HCT116 (cell line): Measurements from ENCODE around the gene TACR3. TPM values are rescaled to one million over a fixed set of nuclear protein-coding genes. Genes with fewer than 3 reads are reported as not detected.
"Not testable (repeated sequence)": the region's sequence is repeated elsewhere in the genome, so short reads cannot be mapped to it uniquely, and the experiment has no call there.

Source experiments
- ATAC-seq: fragments of 200-7000 bp; cut with Tn5 transposase; 2 replicates; pipeline ENCODE4 v1.9.1; 2020; ENCODE audit warnings: mild to moderate bottlenecking, moderate library complexity
- BruUV-seq: library from RNA; stranded (reverse); fragments of 400-500 nt; replicated peaks from 2 replicates; lab custom pipeline; 2021; lab: Mats Ljungman, UMichigan
- CTCF ChIA-PET: fragments of 300-600 bp; sonication (Branson Sonifier 250); formaldehyde crosslinking; loops from one replicate; lab custom pipeline; 2021; ENCODE audit warnings: antibody characterized with exemption; lab: Charles Lee
- POLR2A ChIA-PET: fragments of 300-600, 350-600 bp; sonication (Branson Sonifier 250); formaldehyde crosslinking; loops from one replicate; lab custom pipeline; 2021; ENCODE audit warnings: antibody characterized with exemption; lab: Charles Lee
- RAD21 ChIA-PET, 2 experiments: fragments of 300-600 bp; sonication (Branson Sonifier 250); formaldehyde crosslinking; loops; one replicate each; lab custom pipeline; 2023; ENCODE audit warnings: low total read pairs in 2 of 2; ENCODE audit not compliant: uncharacterized antibody in 2 of 2, unreplicated experiment in 2 of 2, low non-redundant PET in 1 of 2; lab: Charles Lee
- DNase-seq: peaks from one replicate; pipeline ENCODE4 v3.0.0-alpha.2; 2010; ENCODE audit warnings: low read depth, low spot score
- H2AFZ ChIP-seq: fragments of 200-600 bp; shearing (Covaris generic), sonication (generic); 2 replicates; pipeline ENCODE4 v1.6.1; 2017; ENCODE audit warnings: low read depth, mixed run types, mixed read lengths, antibody characterized with exemption, low read length; ENCODE audit not compliant: poor library complexity, severe bottlenecking
- H3K27ac ChIP-seq: 2 replicates; pipeline ENCODE4 v1.5.1; 2012; ENCODE audit warnings: low read depth, low read length
- H3K27me3 ChIP-seq: fragments of 200-600 bp; sonication (generic); 2 replicates; pipeline ENCODE4 v1.6.1; 2016; ENCODE audit warnings: mixed run types, low read length, mixed read lengths; ENCODE audit not compliant: insufficient read depth
- H3K36me3 ChIP-seq, 2 experiments: fragments of 200-500 bp in 1 of 2; fragments of 200-600 bp in 1 of 2; sonication (Bioruptor generic) in 1 of 2; sonication (generic) in 1 of 2; 2 replicates each; pipeline versions ENCODE4 v1.5.1 to v1.6.1; 2014 to 2016; ENCODE audit warnings: low read length in 2 of 2, inconsistent platforms in 1 of 2, mixed read lengths in 1 of 2, mixed run types in 1 of 2; ENCODE audit not compliant: insufficient read depth in 2 of 2, control insufficient read depth in 1 of 2
- H3K4me1 ChIP-seq, 2 experiments: fragments of 200-600 bp in 1 of 2; sonication (generic) in 1 of 2; 2 replicates each; pipeline versions ENCODE4 v1.5.1 to v1.6.1; 2012 to 2017; ENCODE audit warnings: low read length in 2 of 2, inconsistent platforms in 1 of 2, mild to moderate bottlenecking in 1 of 2, mixed read lengths in 1 of 2, mixed run types in 1 of 2, moderate library complexity in 1 of 2; ENCODE audit not compliant: insufficient read depth in 2 of 2, control insufficient read depth in 1 of 2
- H3K4me2 ChIP-seq: fragments of 200-600 bp; sonication (generic); 2 replicates; pipeline ENCODE4 v1.6.1; 2017; ENCODE audit warnings: mixed run types, low read length, mixed read lengths
- H3K4me3 ChIP-seq, 2 experiments: fragments of 200-600 bp in 1 of 2; sonication (generic) in 1 of 2; replicated peaks in 1 of 2; 2 replicates each; pipeline ENCODE4 v1.5.1; 2011 to 2016; ENCODE audit warnings: low read length in 2 of 2, control low read depth in 1 of 2, low read depth in 1 of 2, mild to moderate bottlenecking in 1 of 2, mixed read lengths in 1 of 2, mixed run types in 1 of 2
- H3K79me2 ChIP-seq: fragments of 200-600 bp; sonication (generic); 2 replicates; pipeline ENCODE4 v1.6.1; 2017; ENCODE audit warnings: mild to moderate bottlenecking, mixed run types, low read length, moderate library complexity, mixed read lengths; ENCODE audit not compliant: insufficient read depth
- H3K9ac ChIP-seq: fragments of 200-600 bp; sonication (generic); 2 replicates; pipeline ENCODE4 v1.6.1; 2016; ENCODE audit warnings: low read length, mixed read lengths
- H3K9me2 ChIP-seq: fragments of 200-600 bp; sonication (generic), shearing (Covaris generic); 2 replicates; pipeline ENCODE4 v1.6.1; 2017; ENCODE audit warnings: mixed run types, mild to moderate bottlenecking, moderate library complexity; ENCODE audit not compliant: insufficient read depth
- H3K9me3 ChIP-seq, 2 experiments: fragments of 200-500 bp in 1 of 2; fragments of 200-600 bp in 1 of 2; sonication (Bioruptor generic) in 1 of 2; sonication (generic) in 1 of 2; 2 replicates each; pipeline ENCODE4 v1.6.1; 2014 to 2017; ENCODE audit warnings: low read length in 2 of 2, mixed read lengths in 2 of 2, inconsistent platforms in 1 of 2, low read depth in 1 of 2, mild to moderate bottlenecking in 1 of 2, mixed run types in 1 of 2, moderate library complexity in 1 of 2; ENCODE audit not compliant: control insufficient read depth in 1 of 2, insufficient read depth in 1 of 2
- H4K20me1 ChIP-seq: fragments of 200-600 bp; sonication (generic), shearing (Covaris generic); 2 replicates; pipeline ENCODE4 v1.6.1; 2017; ENCODE audit warnings: mixed run types, mild to moderate bottlenecking, moderate library complexity; ENCODE audit not compliant: insufficient read depth
- CTCF ChIP-seq, 3 experiments: fragments of 200-600 bp in 1 of 3; sonication (generic) in 1 of 3; IDR thresholded peaks in 2 of 3; conservative IDR thresholded peaks in 1 of 3; 2 replicates each; pipeline ENCODE4 v1.5.1; 2012 to 2017; ENCODE audit warnings: low read depth in 2 of 3, low read length in 2 of 3, antibody characterized with exemption in 1 of 3, borderline replicate concordance in 1 of 3, control low read depth in 1 of 3, mild to moderate bottlenecking in 1 of 3, mixed read lengths in 1 of 3, mixed run types in 1 of 3, moderate library complexity in 1 of 3; ENCODE audit not compliant: insufficient read depth in 1 of 3
- EGR1 ChIP-seq: IDR thresholded peaks from 2 replicates; pipeline ENCODE4 v1.6.1; 2012; ENCODE audit warnings: low read depth
- ELF1 ChIP-seq: IDR thresholded peaks from 2 replicates; pipeline ENCODE4 v1.6.1; 2012; ENCODE audit warnings: low read depth, borderline replicate concordance
- EZH2 ChIP-seq: fragments of 200-600 bp; sonication (generic); IDR thresholded peaks from 2 replicates; pipeline ENCODE4 v1.6.1; 2017; ENCODE audit warnings: antibody characterized with exemption, mixed run types
- FOSL1 ChIP-seq: IDR thresholded peaks from 2 replicates; pipeline ENCODE4 v1.6.1; 2012; ENCODE audit warnings: low read depth
- POLR2AphosphoS5 ChIP-seq: IDR thresholded peaks from 2 replicates; pipeline ENCODE4 v1.6.1; 2011; ENCODE audit warnings: mild to moderate bottlenecking, low read depth, low read length, moderate library complexity
- SIN3A ChIP-seq: IDR thresholded peaks from 2 replicates; pipeline ENCODE4 v1.6.1; 2012; ENCODE audit warnings: low read depth
- SRF ChIP-seq: IDR thresholded peaks from 2 replicates; pipeline ENCODE4 v1.6.1; 2012; ENCODE audit warnings: low read depth
- ZBTB33 ChIP-seq: IDR thresholded peaks from 2 replicates; pipeline ENCODE4 v1.6.1; 2011; ENCODE audit warnings: mild to moderate bottlenecking, low read length, moderate library complexity; ENCODE audit not compliant: insufficient replicate concordance; ENCODE audit errors: extremely low read depth
- ZFX ChIP-seq: fragments of 450-650 bp; IDR thresholded peaks from 2 replicates; pipeline ENCODE4 v1.6.1; 2017
- intact Hi-C: fragments of 100-400 bp; cut with micrococcal nuclease; formaldehyde crosslinking; loops from 2 replicates; pipeline ENCODE4 v1.10.0; 2022
- total RNA-seq: library from RNA; stranded (reverse); gene quantifications from one replicate; pipeline ENCODE4 v1.2.1, GENCODE V29; 2021; ENCODE audit not compliant: unreplicated experiment

Gene TACR3
- total RNA-seq, 1 experiment from 2014 or later, result not detected

- TF ChIP-seq CTCF (IDR thresholded peaks at IDR 0.05 in 2 of 3, conservative IDR thresholded peaks at IDR 0.05 in 1 of 3; ENCODE audit: borderline replicate concordance in 1 of 3, insufficient read depth in 1 of 3, low read depth in 2 of 3, low read length in 2 of 3) (no peak), ZBTB33 (no peak), FOSL1 (no peak), ELF1 (no peak), EZH2 (no peak), EGR1 (no peak), SRF (no peak), SIN3A (no peak), ZFX (no peak)
These were observed 152.2 kb downstream of the TACR3 start (continued) for GRCh38 chr4:103567591-103567990.

GRCh38 chr4:103559178-103559577 lies 160.6 kb downstream of the TACR3 start:
- Histone ChIP-seq H3K9ac (peak overlapping the region; percentile 72), H3K4me2 (peak overlapping the region; percentile 84), H3K27ac (peak overlapping the region; percentile 69), H3K79me2 (peaks cover 35% of the 10 kb centered on the region), H3K4me1 (peaks cover 9 to 26% of the 10 kb centered on the region in 2 experiments), H3K4me3 (peak overlapping the region; percentile 53 to 60)
- POLR2A ChIA-PET, H3K27me3 ChIP-seq, DNase-seq, H4K20me1 ChIP-seq, H3K9me2 ChIP-seq, H2AFZ ChIP-seq, H3K9me3 ChIP-seq, CTCF ChIA-PET, RAD21 ChIA-PET: not testable (repeated sequence)
- ATAC-seq, result peak; percentile 80
- TF ChIP-seq POLR2AphosphoS5 (peak; percentile 52; the same call in 1 of the 2 replicates), SIN3A (0 out of 2 replicates have a peak, but pooled peaks have one; percentile 24)
- TF ChIP-seq, all 23 proteins: peak for 2; not testable (repeated sequence) for 21
- intact Hi-C loops, H3K36me3 ChIP-seq, BruUV-seq: not testable (repeated sequence)
